Erythroblast (primary cell): ENCODE data around the gene ZNF106.

Experiments
- GATA1 ChIP-seq: IDR thresholded peaks from 2 replicates; pipeline ENCODE4 v1.6.1; 2011; ENCODE audit warnings: low read depth, mild to moderate bottlenecking, control low read depth, low read length, moderate library complexity
- POLR2A ChIP-seq: IDR thresholded peaks from 2 replicates; pipeline ENCODE4 v1.6.1; 2011; ENCODE audit warnings: mild to moderate bottlenecking, low read length

DNA sequence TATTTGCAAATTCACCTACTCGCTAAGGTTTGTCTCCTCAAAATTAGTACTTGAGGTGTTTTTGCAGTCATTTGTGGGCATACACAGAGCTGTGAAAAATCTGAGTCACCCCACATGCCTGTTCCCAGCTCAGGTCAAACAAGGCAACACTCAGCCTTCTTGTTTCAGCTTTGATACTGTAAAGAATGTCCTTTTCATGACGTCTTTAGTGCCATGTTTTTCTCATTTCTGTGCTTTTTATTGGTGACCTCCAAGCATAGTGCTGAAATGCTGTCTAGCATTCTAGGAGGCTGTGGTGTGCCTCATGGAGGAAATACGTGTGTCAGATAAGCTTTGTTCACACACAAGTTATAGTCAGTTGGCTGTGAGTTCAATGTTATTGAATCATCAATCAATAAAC lies 122.8 kb downstream of the ZNF106 start:
- TF ChIP-seq POLR2A: no peak
- TF ChIP-seq GATA1: no peak
